Ishikawa (cell line): Measurements from ENCODE around the gene ANKLE1.

ENCODE experiments used
- CEBPB ChIP-seq: IDR thresholded peaks from 2 replicates; pipeline ENCODE4 v1.6.1; 2012
- FOXM1 ChIP-seq: IDR thresholded peaks from 2 replicates; pipeline ENCODE4 v1.6.1; 2012; ENCODE audit warnings: low read depth, borderline replicate concordance
- MAX ChIP-seq: IDR thresholded peaks from 2 replicates; pipeline ENCODE4 v1.6.1; 2012
- RAD21 ChIP-seq: IDR thresholded peaks from 2 replicates; pipeline ENCODE4 v1.6.1; 2012; ENCODE audit warnings: low read depth
- REST ChIP-seq: IDR thresholded peaks from 2 replicates; pipeline ENCODE4 v1.6.1; 2012; ENCODE audit warnings: low read depth, mild to moderate bottlenecking

- TF ChIP-seq CEBPB (no peak), MAX (no peak), REST (no peak), FOXM1 (no peak), RAD21 (no peak)
Measured at GRCh38 chr19:17263712-17264640, 17.7 kb upstream of the ANKLE1 start.
